Uterus (tissue), 2 donors: Measurements from ENCODE around the gene ZNF532.

ENCODE experiments used
- CTCF ChIP-seq, 4 experiments: fragments of 200-600 bp in 2 of 4; fragments of 450-650 bp in 2 of 4; sonication (generic) in 2 of 4; IDR thresholded peaks; one replicate each; pipeline ENCODE4 v1.5.1; 2016 to 2019; ENCODE audit warnings: antibody characterized with exemption in 4 of 4, mild to moderate bottlenecking in 2 of 4, moderate library complexity in 1 of 4
- POLR2A ChIP-seq, 2 donors: fragments of 450-650 bp; IDR thresholded peaks; one replicate each; pipeline ENCODE4 v1.6.1; 2016; ENCODE audit warnings: antibody characterized with exemption in 2 of 2, mild to moderate bottlenecking in 1 of 2, moderate library complexity in 1 of 2

GRCh38 chr18:58924473-58924872 lies 59.8 kb downstream of the ZNF532 start:
- TF ChIP-seq CTCF (IDR thresholded peaks at IDR 0.05) (no peak), POLR2A (IDR thresholded peaks at IDR 0.05) (no peak)
